ENCODE measurements around the gene WWOX.

- TF ChIP-seq CTCF (IDR thresholded peaks at IDR 0.05; ENCODE audit: poor library complexity): no peak
- TF ChIP-seq EZH2phosphoT487 (IDR thresholded peaks at IDR 0.05; ENCODE audit: low read depth, severe bottlenecking, unreplicated experiment): no peak
Measured at GRCh38 chr16:78900966-78901365, 801.5 kb downstream of the WWOX start.

Data from hepatocyte (in vitro differentiated cells).